Measurements from ENCODE around the gene DYNLT3.

Gene DYNLT3

DNA sequence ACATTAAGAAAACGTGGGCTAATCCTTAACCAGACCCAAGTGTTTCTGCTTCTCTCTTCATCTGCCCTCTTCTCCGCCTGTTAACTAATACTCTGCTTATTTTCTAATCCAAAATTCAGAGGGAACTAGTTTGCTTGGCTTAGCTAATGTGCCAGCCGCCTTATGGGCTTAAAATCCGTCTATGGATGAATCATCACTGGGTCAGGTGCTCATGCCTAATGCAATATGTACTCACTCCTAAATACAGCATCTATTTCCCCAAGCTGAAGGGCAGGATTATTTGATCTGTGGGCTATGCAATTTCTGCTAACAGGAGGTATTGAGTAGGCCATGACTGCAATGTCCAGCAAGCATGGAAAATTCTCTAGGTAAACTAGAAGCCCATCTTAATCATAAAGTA is 12.4 kb downstream of the DYNLT3 start:
- no peak for DNase-seq

DNA sequence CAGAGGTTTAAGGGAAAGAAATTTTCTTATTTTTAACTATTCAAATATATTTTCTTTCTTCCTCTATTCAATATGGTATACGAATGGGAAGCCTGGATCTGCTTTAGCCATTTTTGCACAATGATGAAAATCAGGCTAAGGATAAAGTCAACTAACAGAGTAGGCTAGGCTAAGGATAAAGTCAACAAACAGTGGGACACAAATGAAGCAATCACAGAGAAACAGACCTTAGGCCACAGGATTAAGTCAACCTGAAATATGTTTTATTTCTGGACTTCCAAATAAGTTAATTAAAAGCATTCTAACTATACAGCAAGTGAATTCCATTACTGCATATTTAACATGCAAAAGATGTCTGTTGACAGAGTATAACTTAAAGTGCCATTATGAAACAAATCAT is 17.0 kb downstream of the DYNLT3 start:
- no peak for DNase-seq

DNA sequence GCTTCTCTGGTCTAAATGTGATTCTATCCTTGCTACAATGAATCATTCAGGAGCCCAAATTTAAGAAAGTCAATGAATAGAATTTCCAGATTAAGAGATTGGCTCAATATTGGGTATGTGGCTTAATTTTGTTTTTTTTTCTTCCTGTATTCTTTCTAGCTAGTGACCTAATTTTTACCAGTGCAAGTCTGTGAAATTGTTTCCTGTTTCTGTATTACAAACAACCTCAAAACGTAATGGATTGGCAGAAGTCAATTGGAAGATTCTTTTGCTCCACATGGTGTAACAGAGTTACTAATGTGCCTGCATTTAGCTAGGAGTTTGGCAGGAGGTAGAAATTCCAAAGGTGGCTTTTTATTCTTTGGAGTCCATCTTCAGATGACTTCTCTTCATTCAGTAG is 17.6 kb downstream of the DYNLT3 start:
- DNase-seq: no peak

DNA sequence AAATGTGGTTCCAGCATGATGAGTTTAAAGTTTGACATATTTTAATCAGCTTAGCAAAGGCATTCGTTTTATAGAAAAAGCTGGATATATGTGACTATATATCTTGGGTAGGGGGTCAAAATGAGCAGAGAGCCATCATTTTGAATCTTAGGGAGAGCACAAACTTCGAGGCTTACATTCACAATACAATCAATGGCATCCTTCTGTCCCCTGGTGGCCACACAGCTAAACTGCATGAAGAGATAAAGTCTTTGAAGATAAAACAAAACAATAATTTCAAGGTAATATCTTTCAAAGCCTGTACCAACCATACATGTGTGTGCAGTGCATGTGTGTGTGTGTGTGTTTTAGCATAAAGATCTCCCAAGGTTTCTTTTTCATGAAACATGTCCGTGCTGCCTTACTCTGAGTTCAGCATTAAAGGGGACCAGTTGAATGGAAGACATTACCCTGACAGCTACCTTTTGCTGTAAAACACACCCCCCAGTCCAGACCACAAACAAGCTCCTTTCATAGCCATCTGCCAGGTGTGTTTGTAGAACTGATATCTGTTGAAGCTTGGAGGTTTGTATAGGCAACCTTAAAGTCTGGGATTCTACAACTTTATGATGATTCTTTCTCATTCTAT is 22.0 kb downstream of the DYNLT3 start:
- no peak for DNase-seq

DNA sequence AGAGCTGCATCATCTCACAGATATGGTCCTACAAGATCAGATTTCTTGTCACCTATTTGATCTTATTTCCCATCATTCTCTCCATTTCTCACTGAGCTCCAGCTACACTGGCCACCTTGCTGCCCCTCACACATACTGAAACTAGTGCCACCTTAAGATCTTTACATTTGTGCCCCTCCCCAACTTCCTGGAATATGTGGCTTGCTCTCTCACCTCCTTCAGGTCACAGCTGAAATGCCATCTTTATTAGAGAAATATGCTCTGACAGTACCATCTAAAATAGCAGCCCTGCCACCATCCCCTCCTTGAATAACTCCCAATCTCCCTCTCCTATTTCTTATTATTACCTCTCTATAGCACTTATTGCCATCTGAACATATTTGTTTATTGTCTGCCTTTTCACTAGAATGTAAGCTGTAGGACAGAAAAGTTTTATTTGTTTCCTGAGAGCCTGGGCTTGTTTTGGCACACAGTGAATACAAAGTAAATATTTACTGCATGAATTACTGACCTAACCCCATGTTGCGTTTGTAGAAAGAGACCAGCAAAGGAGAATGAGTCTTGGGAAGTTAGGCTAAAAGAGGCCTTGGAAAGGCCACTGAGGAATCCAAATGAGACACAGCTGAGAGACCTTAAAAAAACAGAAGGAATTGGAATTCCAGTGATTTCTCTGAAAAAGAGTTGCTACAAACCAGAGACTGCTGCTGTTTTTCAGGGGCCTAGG is 22.7 kb downstream of the DYNLT3 start:
- DNase-seq: no peak

DNA sequence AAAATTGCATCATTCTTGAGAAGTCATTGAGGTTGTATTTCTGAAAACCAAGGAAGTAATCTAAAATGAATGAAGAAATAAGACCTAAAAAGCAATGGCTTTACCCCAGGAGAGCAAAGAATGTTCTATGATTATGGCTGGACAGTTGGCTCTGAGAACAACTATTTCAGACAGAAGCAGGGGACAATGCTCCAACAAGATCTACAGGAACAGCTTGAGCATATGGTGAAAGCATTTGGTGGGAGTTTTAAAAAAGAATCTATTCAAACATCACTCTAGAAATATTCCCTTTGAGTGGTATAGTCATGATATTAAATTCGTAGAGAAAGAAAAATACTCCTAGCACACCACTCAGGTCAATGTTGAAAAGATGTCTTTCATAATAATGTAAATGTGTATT is 26.7 kb downstream of the DYNLT3 start:
- no peak for DNase-seq

DNA sequence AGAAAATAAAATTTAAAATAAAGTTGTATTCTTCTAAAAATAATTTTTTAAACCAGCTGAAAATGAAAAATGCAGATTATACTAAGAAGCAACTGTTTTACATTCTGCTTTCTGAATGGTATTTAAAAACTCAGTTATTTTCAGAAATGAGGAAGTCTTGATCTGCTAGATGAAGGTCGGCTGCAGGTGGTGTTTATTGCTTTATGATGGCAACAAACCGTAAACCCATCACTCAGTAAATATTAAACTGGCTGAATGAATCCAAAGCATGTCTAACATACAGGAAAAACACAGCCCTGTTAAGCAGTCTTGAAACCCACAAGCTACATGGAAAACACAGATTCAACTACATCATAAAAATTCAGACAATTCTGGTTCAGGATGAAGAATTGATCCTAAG is 29.3 kb downstream of the DYNLT3 start:
- no peak for DNase-seq

DNA sequence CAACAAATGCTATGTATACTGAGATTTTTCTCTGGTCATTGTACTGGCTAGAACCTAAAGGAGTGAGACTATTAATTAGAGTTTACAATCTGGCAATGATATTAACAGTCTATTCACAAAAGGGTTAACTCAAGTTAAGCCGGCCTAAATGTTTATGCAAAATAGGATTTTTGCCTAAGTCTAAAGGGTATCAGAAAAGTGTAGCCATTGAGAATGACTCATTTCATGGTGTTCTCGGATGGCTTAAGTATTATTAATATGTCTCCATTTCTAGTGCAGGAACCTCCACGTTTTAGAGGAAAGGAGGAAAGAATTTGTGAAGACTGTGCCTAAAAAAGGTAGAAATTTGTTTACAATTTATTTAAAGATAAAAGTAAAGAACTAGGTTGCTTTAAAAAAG is 29.8 kb downstream of the DYNLT3 start:
- DNase-seq: no peak

DNA sequence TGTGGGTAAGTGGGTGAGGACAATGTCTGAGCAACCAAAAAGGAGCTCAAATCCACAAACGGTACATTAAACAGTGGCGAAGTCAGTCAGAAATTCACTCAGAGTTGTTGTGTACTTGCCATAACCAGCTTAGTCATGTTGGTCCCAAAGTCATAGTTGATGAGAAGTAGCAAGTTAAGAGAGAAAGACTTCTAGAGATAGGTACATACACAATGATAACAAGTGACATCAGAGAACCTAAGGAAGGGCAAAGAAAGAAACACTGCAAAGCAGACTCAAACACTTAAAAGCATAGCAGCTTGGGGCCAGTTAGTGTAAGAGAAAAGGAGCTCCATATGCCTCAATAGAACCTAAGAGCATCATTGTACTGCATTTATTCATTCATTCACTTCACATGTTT is 30.2 kb downstream of the DYNLT3 start:
- no peak for DNase-seq

DNA sequence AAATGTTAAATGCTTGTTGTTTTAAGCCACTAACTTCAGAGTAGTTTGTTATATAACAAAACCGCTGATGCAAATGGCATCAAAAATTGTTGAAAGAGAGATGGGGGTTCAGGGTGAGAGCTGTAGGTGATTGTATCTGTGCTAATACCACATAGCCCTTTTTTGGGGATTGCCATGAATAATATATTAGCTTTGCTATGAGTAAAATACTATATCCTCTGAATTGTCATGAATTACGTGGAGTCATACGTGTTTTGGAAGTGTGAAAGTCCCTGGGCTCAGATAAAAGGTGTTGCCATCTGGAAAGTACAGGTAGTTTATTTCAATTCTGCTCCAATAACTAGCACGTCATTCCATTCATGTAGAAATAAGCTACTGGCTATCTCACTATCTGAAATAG is 30.6 kb downstream of the DYNLT3 start:
- no peak for DNase-seq

DNA sequence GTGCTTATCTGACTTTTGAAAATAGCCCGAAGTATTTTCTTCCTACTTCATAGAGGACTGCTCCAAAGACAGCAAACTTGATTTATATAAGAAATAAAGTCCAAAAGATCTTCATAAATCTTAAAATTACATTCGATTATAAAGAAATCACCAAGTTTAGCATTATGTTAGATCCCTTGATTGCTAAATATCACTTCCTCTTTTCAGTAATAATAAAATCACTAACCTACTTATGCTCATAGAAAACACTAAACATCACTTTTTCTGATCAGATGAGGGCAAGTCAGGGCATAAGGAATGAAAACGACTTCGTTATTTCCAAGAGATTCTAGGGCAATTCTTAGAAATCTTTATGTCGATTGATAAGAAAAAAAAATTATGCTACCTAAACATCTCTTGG is 32.0 kb downstream of the DYNLT3 start:
- no peak for DNase-seq

DNA sequence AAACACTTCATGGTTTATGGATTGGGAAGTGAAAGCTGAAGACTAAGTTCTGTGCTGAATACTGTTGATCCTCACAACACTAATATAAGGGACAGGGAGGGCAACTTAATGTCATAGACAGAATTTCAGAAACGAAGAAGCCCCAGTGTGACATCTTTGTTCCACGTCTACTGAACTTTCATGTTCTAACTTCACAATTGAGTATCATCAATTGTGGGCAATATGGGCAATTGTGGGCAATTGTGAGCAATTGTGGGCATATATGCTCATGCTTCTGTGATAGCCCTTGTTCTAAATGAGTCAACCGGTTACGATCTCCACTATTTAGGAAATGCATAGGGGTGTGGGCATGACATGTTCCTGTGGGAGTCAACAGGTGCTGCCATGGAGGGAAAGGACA is 33.8 kb downstream of the DYNLT3 start:
- DNase-seq: no peak

DNA sequence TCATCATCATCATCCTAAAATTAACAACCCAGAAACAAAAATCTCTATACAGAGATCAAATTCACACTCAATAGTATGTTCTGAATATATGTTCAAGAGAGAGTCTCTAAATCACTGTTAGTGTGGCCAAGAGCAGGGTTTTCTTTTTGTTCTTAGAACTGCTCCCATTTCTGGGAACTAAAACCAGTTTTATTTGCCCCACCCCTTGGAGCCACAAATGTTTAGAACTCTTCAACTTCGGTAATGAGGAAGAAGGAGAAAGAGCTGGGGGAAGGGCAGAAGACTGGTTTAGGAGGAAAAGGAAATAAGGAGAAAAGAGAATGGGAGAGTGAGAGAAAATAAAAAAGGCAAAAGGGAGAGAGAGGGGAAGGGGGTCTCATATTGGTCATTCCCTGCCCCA is 35.3 kb downstream of the DYNLT3 start:
- no peak for DNase-seq

DNA sequence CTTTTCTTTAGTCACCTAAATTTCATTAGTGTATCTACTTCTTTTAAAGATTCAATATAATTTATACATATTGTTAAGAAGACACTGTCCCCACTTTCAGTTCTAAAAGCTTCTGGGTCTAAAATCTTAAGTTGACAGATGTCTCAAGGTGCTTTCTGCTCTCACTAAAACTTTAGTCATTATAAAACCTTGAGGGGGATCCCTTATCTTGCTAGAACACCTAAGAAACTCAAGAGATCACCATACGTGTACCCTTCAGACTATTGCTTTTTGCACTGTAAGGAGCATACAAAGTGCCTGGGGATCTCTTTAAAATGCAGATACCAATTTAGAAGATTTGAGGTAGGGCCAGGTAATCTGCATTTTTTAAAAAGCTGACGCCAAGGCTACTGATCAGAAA is 37.4 kb downstream of the DYNLT3 start:
- no peak for DNase-seq

DNA sequence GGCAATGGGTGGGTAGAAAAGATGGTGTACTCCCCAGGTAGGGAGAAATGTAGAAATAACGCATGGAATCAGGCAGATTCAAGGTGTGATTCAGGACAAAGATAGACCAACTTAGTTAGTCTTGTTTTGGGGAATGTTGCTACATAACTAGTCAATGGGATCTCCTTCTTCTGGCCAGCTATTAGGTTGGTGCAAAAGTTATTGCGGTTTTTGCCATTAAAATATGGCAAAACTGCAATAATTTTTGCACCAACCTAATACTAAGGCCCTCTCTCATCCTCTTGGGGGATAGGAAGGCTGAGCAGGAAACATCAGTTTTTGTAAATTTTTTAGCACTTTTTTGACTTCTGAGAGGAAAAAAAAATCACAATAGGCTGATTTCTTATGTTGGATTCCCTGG is 44.3 kb downstream of the DYNLT3 start:
- no peak for DNase-seq

DNA sequence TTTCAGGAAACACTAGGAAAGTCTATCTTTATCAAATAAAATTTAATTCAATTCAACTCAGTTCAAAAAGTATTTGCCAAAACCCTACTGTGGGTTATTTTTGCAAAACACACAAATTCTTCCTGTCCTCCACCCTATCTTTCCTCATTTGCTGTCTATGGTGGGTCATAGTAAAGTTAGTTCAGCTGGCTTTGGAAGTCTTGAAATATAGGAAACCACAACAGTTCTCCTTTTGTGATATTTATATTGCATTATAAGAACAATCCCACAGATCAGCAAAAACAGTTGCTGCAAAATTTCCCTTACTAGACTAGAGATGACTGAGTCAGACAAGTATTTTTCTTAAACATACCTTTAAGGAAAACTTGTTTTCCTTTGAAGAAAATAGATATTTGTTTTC is 45.3 kb downstream of the DYNLT3 start:
- no peak for DNase-seq

DNA sequence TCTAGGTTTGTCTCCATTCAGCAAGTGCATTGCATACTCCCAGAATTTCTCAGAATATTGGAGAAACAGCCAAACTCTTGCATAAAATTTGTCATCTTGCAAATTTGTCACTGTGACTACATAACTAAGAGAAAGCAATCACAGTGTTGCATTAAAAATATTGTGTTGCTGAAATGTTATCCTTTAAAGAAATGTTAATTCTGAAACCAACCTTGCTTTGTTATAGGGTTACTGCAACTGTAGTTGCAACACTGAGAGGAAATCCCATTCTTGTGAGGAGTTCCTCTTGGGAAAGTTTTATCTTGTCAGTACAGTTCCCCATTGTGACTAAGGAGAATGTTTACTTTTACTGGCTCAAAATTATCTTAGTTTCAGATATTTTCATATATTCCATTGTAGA is 46.7 kb downstream of the DYNLT3 start:
- DNase-seq: no peak

DNA sequence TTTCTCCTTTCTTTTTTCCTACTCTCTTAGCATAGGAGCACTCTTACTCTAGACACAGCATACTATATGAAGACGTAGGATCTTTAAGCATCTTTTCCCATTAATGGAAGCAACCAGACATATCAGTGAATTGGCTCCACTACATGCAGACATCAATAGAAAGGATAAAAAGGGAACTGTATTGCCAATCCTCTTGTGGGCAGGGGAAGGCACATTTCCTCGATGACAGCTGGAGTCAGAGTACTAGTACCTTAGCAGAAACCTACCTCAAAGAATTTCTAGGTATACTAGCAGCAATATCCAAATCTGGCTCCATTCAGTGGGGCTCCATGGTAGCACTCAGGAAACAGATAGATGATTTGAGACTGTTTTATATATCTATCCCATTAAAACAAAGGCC is 47.4 kb downstream of the DYNLT3 start:
- no peak for DNase-seq

DNA sequence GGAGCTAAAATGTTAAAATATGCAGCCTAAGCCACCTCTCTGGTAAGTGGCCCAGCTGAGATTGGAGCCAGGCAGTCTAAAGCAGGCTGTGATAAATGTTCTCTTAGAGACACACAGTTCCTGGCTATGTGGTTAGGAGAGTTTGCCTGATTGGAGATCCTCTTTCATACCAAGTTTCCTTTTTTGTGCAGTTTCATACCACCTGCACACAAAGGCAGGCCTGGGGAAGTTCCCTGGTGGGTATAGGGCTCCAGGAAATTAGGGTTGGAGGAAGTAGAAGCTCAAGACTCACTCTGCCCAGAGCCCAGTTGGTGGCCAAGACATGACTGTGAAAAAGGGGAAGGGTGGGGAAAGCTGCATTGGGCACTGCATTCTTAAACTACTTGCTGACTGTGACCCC is 50.6 kb downstream of the DYNLT3 start:
- no peak for DNase-seq

DNA sequence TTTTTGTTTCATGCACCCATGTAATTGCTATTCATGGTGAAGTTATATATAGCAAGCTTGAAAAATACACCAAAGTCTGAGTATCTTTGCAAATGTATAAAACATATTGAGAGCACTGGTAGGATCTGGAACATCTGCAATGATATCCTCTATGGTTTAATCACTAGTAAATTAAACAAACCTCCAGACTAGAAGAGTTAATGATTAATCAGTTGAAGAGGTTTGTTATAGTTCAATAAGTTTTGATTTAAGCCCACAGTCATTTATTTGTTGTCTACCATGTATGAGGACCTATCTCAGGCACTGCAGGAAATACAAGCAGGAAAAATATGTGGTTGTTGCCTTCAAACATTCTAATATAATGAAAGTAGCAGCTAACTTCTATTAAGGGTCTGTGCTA is 51.1 kb downstream of the DYNLT3 start:
- no peak for DNase-seq

Data from NCI-H524 treated with DMSO at 0.1 percent for 48 hours (cell line).